ENCODE results near the gene PCDHGA1. TPM values are rescaled to one million over a fixed set of nuclear protein-coding genes. Genes with fewer than 3 reads are reported as not detected.

PCDHGA1 gene
- total and polyA plus RNA-seq, 9 of the 15 experiments (the other 6 are each of a cell fraction or from before 2014, with no cell fraction given) = 0.05 to 0.26 (median 0.18) TPM; not detected in 2

GRCh38 chr5:141483902-141484301, 153.6 kb downstream of the PCDHGA1 start (continued):
- TF ChIP-seq ATF2 (CRISPR knock-in tag; IDR thresholded peaks at IDR 0.05) = no peak
- no peak for TF ChIP-seq TAF7 (tag; IDR thresholded peaks at IDR 0.05)
- no peak for TF ChIP-seq ZNF77 (CRISPR knock-in tag; IDR thresholded peaks at IDR 0.05)

GRCh38 chr5:141484310-141484640, 154.0 kb downstream of the PCDHGA1 start:
- Histone ChIP-seq H3K27ac (ENCODE audit: extremely low read depth, low read depth, low read length) (no peak overlapping the region), H3K36me3 (ENCODE audit: control insufficient read depth, insufficient read depth, low read length) (no peaks in the 10 kb centered on the region), H3K4me2 (ENCODE audit: insufficient read depth, low read length) (no peak overlapping the region), H4K20me1 (replicated peaks; ENCODE audit: control insufficient read depth, insufficient read depth, low read length) (no peaks in the 10 kb centered on the region), H3K9me1 (ENCODE audit: control insufficient read depth, insufficient read depth, low read length) (no peaks in the 10 kb centered on the region), H3K9ac (ENCODE audit: insufficient read depth in 1 of 2, low read depth in 2 of 2, low read length in 2 of 2) (no peak overlapping the region), H3K79me2 (ENCODE audit: control insufficient read depth, insufficient read depth, low read length) (no peaks in the 10 kb centered on the region), H3K4me1 (replicated peaks in 1 of 2; ENCODE audit: control insufficient read depth in 2 of 2, insufficient read depth in 2 of 2, low read length in 2 of 2) (peaks cover 0 to 6% of the 10 kb centered on the region in 2 experiments; a peak in 2 of 5 replicates), H2AFZ (ENCODE audit: low read depth, low read length) (no peak overlapping the region), H3K27me3 (ENCODE audit: control insufficient read depth in 2 of 2, insufficient read depth in 2 of 2, low read length in 2 of 2) (peaks cover 44 to 49% of the 10 kb centered on the region in 2 experiments), H3K9me3 (replicated peaks; ENCODE audit: control insufficient read depth, insufficient read depth, low read depth, low read length) (no peaks in the 10 kb centered on the region), H3K4me3 (no peak overlapping the region)
- BruUV-seq (replicated peaks) = no TSS peak
- CTCF ChIA-PET (ENCODE audit: low intra/inter-chr PET ratio) = no interaction called here
- ATAC-seq (no peak), DNase-seq (ENCODE audit: extremely low read depth in 1 of 4, low spot score in 3 of 4) (no peak), FAIRE-seq (no peak)
- in situ Hi-C loops (cut with MboI) (no loop called here), intact Hi-C loops (cut with micrococcal nuclease) (no loop called here)
- TF ChIP-seq GATA2 (CRISPR knock-in tag; IDR thresholded peaks at IDR 0.05) (no peak), SLC30A9 (CRISPR knock-in tag; IDR thresholded peaks at IDR 0.05) (no peak), HNRNPUL1 (IDR thresholded peaks at IDR 0.05; ENCODE audit: low read length) (no peak), ZNF282 (CRISPR knock-in tag; IDR thresholded peaks at IDR 0.05) (no peak)
- POLR2A ChIA-PET = interaction anchor here (1.4 kb wide), 1 partner anchor 9 kb away, joined by 3 read pairs; the partner anchor contains the start of gene PCDHGC3
- 5% methylated on average over 4 of the region's 4 CpGs for WGBS (ENCODE audit: insufficient coverage, low coverage, missing lambda C conversion rate)

All from K562 (cell line).